ENCODE data around the gene OR1D5. TPM values are rescaled to one million over a fixed set of nuclear protein-coding genes. Genes with fewer than 3 reads are reported as not detected.

The OR1D5 gene
- total and polyA plus RNA-seq, 10 of the 15 experiments (the other 5 are each of a cell fraction or from before 2014, with no cell fraction given): not detected

- in situ Hi-C loops (cut with MboI): no loop called here
- Histone ChIP-seq H2AFZ (ENCODE audit: control insufficient read depth, low read depth, low read length) (no peak overlapping the region), H3K27me3 (replicated peaks in 1 of 2; ENCODE audit: control insufficient read depth in 2 of 2, insufficient read depth in 2 of 2, low read length in 1 of 2) (no peaks in the 10 kb centered on the region), H3K9me3 (replicated peaks; ENCODE audit: control insufficient read depth, insufficient read depth, low read length) (no peaks in the 10 kb centered on the region), H4K20me1 (ENCODE audit: control insufficient read depth, insufficient read depth) (no peaks in the 10 kb centered on the region), H3K9ac (ENCODE audit: control insufficient read depth, insufficient read depth, low read length) (no peak overlapping the region), H3K4me1 (ENCODE audit: control insufficient read depth, insufficient read depth, low read length) (no peaks in the 10 kb centered on the region), H3K79me2 (ENCODE audit: control insufficient read depth, insufficient read depth, low read length) (no peaks in the 10 kb centered on the region), H3K4me3 (no peak overlapping the region), H3K27ac (ENCODE audit: control insufficient read depth, insufficient read depth) (no peak overlapping the region), H3K36me3 (ENCODE audit: control insufficient read depth in 2 of 2, insufficient read depth in 2 of 2, low read length in 1 of 2) (no peaks in the 10 kb centered on the region), H3K4me2 (ENCODE audit: control insufficient read depth, insufficient read depth) (no peak overlapping the region)
- DNase-seq (ENCODE audit: low read depth, low spot score): no peak
- no TSS peak for BruUV-seq (replicated peaks)
- TF ChIP-seq, protein P1, sequence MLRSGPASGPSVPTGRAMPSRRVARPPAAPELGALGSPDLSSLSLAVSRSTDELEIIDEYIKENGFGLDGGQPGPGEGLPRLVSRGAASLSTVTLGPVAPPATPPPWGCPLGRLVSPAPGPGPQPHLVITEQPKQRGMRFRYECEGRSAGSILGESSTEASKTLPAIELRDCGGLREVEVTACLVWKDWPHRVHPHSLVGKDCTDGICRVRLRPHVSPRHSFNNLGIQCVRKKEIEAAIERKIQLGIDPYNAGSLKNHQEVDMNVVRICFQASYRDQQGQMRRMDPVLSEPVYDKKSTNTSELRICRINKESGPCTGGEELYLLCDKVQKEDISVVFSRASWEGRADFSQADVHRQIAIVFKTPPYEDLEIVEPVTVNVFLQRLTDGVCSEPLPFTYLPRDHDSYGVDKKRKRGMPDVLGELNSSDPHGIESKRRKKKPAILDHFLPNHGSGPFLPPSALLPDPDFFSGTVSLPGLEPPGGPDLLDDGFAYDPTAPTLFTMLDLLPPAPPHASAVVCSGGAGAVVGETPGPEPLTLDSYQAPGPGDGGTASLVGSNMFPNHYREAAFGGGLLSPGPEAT (IDR thresholded peaks at IDR 0.05; ENCODE audit: low read depth): no peak
- TF ChIP-seq HDGF (IDR thresholded peaks at IDR 0.05) (no peak), MTA3 (IDR thresholded peaks at IDR 0.05; ENCODE audit: borderline replicate concordance, low read length) (no peak), ZSCAN29 (IDR thresholded peaks at IDR 0.05) (no peak), BCLAF1 (IDR thresholded peaks at IDR 0.05) (no peak), DPF2 (IDR thresholded peaks at IDR 0.05) (no peak), IKZF2 (IDR thresholded peaks at IDR 0.05) (no peak), MYB (IDR thresholded peaks at IDR 0.05; ENCODE audit: borderline replicate concordance, low read depth, low read length) (no peak), TBL1XR1 (IDR thresholded peaks at IDR 0.05; ENCODE audit: low read depth, low read length) (no peak), MYC (IDR thresholded peaks at IDR 0.05; ENCODE audit: insufficient read depth, insufficient read length, insufficient replicate concordance, low read length, severe bottlenecking) (no peak), SP1 (IDR thresholded peaks at IDR 0.05; ENCODE audit: low read depth, low read length) (no peak), SIN3A (IDR thresholded peaks at IDR 0.05; ENCODE audit: low read depth, low read length) (no peak), BMI1 (IDR thresholded peaks at IDR 0.05; ENCODE audit: borderline replicate concordance) (no peak), NR2F1 (conservative IDR thresholded peaks at IDR 0.05) (no peak)
- TF ChIP-seq, protein P2, sequence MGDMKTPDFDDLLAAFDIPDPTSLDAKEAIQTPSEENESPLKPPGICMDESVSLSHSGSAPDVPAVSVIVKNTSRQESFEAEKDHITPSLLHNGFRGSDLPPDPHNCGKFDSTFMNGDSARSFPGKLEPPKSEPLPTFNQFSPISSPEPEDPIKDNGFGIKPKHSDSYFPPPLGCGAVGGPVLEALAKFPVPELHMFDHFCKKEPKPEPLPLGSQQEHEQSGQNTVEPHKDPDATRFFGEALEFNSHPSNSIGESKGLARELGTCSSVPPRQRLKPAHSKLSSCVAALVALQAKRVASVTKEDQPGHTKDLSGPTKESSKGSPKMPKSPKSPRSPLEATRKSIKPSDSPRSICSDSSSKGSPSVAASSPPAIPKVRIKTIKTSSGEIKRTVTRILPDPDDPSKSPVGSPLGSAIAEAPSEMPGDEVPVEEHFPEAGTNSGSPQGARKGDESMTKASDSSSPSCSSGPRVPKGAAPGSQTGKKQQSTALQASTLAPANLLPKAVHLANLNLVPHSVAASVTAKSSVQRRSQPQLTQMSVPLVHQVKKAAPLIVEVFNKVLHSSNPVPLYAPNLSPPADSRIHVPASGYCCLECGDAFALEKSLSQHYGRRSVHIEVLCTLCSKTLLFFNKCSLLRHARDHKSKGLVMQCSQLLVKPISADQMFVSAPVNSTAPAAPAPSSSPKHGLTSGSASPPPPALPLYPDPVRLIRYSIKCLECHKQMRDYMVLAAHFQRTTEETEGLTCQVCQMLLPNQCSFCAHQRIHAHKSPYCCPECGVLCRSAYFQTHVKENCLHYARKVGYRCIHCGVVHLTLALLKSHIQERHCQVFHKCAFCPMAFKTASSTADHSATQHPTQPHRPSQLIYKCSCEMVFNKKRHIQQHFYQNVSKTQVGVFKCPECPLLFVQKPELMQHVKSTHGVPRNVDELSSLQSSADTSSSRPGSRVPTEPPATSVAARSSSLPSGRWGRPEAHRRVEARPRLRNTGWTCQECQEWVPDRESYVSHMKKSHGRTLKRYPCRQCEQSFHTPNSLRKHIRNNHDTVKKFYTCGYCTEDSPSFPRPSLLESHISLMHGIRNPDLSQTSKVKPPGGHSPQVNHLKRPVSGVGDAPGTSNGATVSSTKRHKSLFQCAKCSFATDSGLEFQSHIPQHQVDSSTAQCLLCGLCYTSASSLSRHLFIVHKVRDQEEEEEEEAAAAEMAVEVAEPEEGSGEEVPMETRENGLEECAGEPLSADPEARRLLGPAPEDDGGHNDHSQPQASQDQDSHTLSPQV (IDR thresholded peaks at IDR 0.05): no peak
- intact Hi-C loops (cut with micrococcal nuclease; ENCODE audit: unreplicated experiment): no loop called here
- 46% methylated on average over 19 of the region's 19 CpGs for WGBS (ENCODE audit: insufficient coverage, insufficient replicate concordance, low lambda C conversion rate, missing lambda C conversion rate)
- ChIA-PET RAD21 (ENCODE audit: unreplicated experiment) (no interaction called here), CTCF (no interaction called here), SMC1A (ENCODE audit: uncharacterized antibody, unreplicated experiment) (no interaction called here), POLR2A (no interaction called here)
- FAIRE-seq: no peak
- no peak for ATAC-seq
Measured at GRCh38 chr17:3029213-3029913, 34.0 kb downstream of the OR1D5 start.

Measured in GM12878 (cell line).